Liver (tissue), 9 donors: ENCODE measurements around the gene COLEC11. TPM values are rescaled to one million over a fixed set of nuclear protein-coding genes. Genes with fewer than 3 reads are reported as not detected.

ENCODE experiments used
- DNase-seq: peaks from one replicate; pipeline ENCODE4 v3.0.0-alpha.2; 2017; ENCODE audit warnings: low spot score
- H3K27ac ChIP-seq, 2 donors: one replicate each; pipeline ENCODE4 v1.7.0; 2013; ENCODE audit warnings: inconsistent platforms in 2 of 2, low read length in 2 of 2, control low read depth in 1 of 2, low read depth in 1 of 2, mild to moderate bottlenecking in 1 of 2
- H3K27me3 ChIP-seq, 4 donors: one replicate each; pipeline versions ENCODE4 v1.6.1 to v1.7.0; 2013; ENCODE audit warnings: low read length in 3 of 4, inconsistent platforms in 1 of 4, mild to moderate bottlenecking in 1 of 4, moderate library complexity in 1 of 4; ENCODE audit not compliant: control insufficient read depth in 4 of 4, insufficient read depth in 4 of 4
- H3K36me3 ChIP-seq, 4 donors: one replicate each; pipeline versions ENCODE4 v1.6.1 to v1.7.0; 2013; ENCODE audit warnings: low read length in 3 of 4, mild to moderate bottlenecking in 3 of 4, low read depth in 1 of 4, moderate library complexity in 1 of 4; ENCODE audit not compliant: control insufficient read depth in 4 of 4, insufficient read depth in 3 of 4
- H3K4me1 ChIP-seq, 4 donors: one replicate each; pipeline versions ENCODE4 v1.6.1 to v1.7.0; 2013; ENCODE audit warnings: low read length in 3 of 4, mild to moderate bottlenecking in 3 of 4, moderate library complexity in 1 of 4; ENCODE audit not compliant: control insufficient read depth in 4 of 4, insufficient read depth in 4 of 4
- H3K4me3 ChIP-seq, 3 donors: one replicate each; pipeline versions ENCODE4 v1.6.1 to v1.7.0; 2013; ENCODE audit warnings: low read length in 3 of 3, control low read depth in 1 of 3, low read depth in 1 of 3, mild to moderate bottlenecking in 1 of 3
- H3K9ac ChIP-seq, 2 donors: one replicate each; pipeline ENCODE4 v1.7.0; 2013; ENCODE audit warnings: low read length in 2 of 2, mild to moderate bottlenecking in 2 of 2, moderate library complexity in 2 of 2, control low read depth in 1 of 2, low read depth in 1 of 2
- H3K9me3 ChIP-seq, 4 donors: one replicate each; pipeline versions ENCODE4 v1.6.1 to v1.7.0; 2013; ENCODE audit warnings: low read length in 3 of 4; ENCODE audit not compliant: control insufficient read depth in 4 of 4
- ATF3 ChIP-seq: IDR thresholded peaks from 2 replicates; pipeline ENCODE4 v1.6.1; 2016; ENCODE audit warnings: antibody characterized with exemption
- CTCF ChIP-seq: fragments of 150-350 bp; IDR thresholded peaks from 2 replicates; pipeline ENCODE4 v1.5.1; 2017; ENCODE audit warnings: improper control_type of control experiment, low read depth, low read length; ENCODE audit not compliant: missing input control
- EGR1 ChIP-seq, 2 donors: IDR thresholded peaks; 2 replicates each; pipeline ENCODE4 v1.6.1; 2016 to 2018; ENCODE audit warnings: antibody characterized with exemption in 2 of 2, low read depth in 2 of 2
- FOXA1 ChIP-seq: IDR thresholded peaks from 2 replicates; pipeline ENCODE4 v1.6.1; 2016; ENCODE audit warnings: antibody characterized with exemption
- FOXA2 ChIP-seq: IDR thresholded peaks from 2 replicates; pipeline ENCODE4 v1.6.1; 2016; ENCODE audit warnings: antibody characterized with exemption
- HNF4A ChIP-seq, 2 donors: conservative IDR thresholded peaks; 2 replicates each; pipeline ENCODE4 v1.6.1; 2016; ENCODE audit warnings: antibody characterized with exemption in 2 of 2, mild to moderate bottlenecking in 2 of 2
- HNF4G ChIP-seq: IDR thresholded peaks from 2 replicates; pipeline ENCODE4 v1.6.1; 2016; ENCODE audit warnings: antibody characterized with exemption
- JUND ChIP-seq, 2 donors: IDR thresholded peaks; 2 replicates each; pipeline ENCODE4 v1.6.1; 2016; ENCODE audit warnings: antibody characterized with exemption in 2 of 2
- MAX ChIP-seq: IDR thresholded peaks from 2 replicates; pipeline ENCODE4 v1.6.1; 2016; ENCODE audit warnings: antibody characterized with exemption
- NR2F2 ChIP-seq: IDR thresholded peaks from 2 replicates; pipeline ENCODE4 v1.6.1; 2016; ENCODE audit warnings: antibody characterized with exemption
- RAD21 ChIP-seq, 2 donors: IDR thresholded peaks; 2 replicates each; pipeline ENCODE4 v1.6.1; 2016; ENCODE audit warnings: antibody characterized with exemption in 2 of 2, mild to moderate bottlenecking in 2 of 2
- REST ChIP-seq: IDR thresholded peaks from 2 replicates; pipeline ENCODE4 v1.6.1; 2016; ENCODE audit warnings: antibody characterized with exemption, mild to moderate bottlenecking
- RXRA ChIP-seq, 2 donors: IDR thresholded peaks; 2 replicates each; pipeline ENCODE4 v1.6.1; 2017 to 2018; ENCODE audit warnings: antibody characterized with exemption in 2 of 2, mild to moderate bottlenecking in 1 of 2
- SP1 ChIP-seq: IDR thresholded peaks from 2 replicates; pipeline ENCODE4 v1.6.1; 2018; ENCODE audit warnings: antibody characterized with exemption, mild to moderate bottlenecking
- TAF1 ChIP-seq: conservative IDR thresholded peaks from 2 replicates; pipeline ENCODE4 v1.6.1; 2016; ENCODE audit warnings: antibody characterized with exemption, mild to moderate bottlenecking
- YY1 ChIP-seq: IDR thresholded peaks from 2 replicates; pipeline ENCODE4 v1.6.1; 2016; ENCODE audit warnings: antibody characterized with exemption, mild to moderate bottlenecking
- ZBTB33 ChIP-seq: IDR thresholded peaks from 2 replicates; pipeline ENCODE4 v1.6.1; 2016; ENCODE audit warnings: antibody characterized with exemption
- WGBS: extraction: QIAGEN DNeasy Blood & Tissue Kit; methylation state at CpG from one replicate; pipeline ENCODE4 v1.1.7; 2013; 5-methylcytosine and 5-hydroxymethylcytosine counted together
- polyA plus RNA-seq, 2 donors: library from polyadenylated mRNA; stranded (reverse) in 1 of 2; unstranded in 1 of 2; fragments of 200-250 nt in 1 of 2; fragments of >200 nt in 1 of 2; fragmentation: Nextera tagmentation in 1 of 2; extraction: Ambion mirVana in 1 of 2; gene quantifications; one replicate each; pipeline versions ENCODE4 v1.2.1 to v1.2.3, GENCODE V29; 2013 to 2015
- total RNA-seq, 2 donors: library from RNA; depleted of rRNA; stranded (reverse); fragments of >200 nt; gene quantifications; one replicate each; pipeline ENCODE4 v1.2.3, GENCODE V29; 2014
- donor health status: healthy.
- donor health status: healthy.
- donor health status: healthy.
- donor health status: healthy.
- donor health status: healthy.

The COLEC11 gene
- total and polyA plus RNA-seq, 4 donors = 31.0 to 100 (median 70.9) TPM

GRCh38 chr2:3666613-3666975 is 71.7 kb downstream of the COLEC11 start (continued):
- TF ChIP-seq ZBTB33 = no peak

GRCh38 chr2:3667151-3667631 is 72.3 kb downstream of the COLEC11 start:
- 85% methylated on average over 23 of the region's 23 CpGs for WGBS
- H3K9ac ChIP-seq = no peak overlapping the region
- no peak overlapping the region for H3K27ac ChIP-seq
- no peaks in the 10 kb centered on the region for H3K27me3 ChIP-seq
- H3K4me1 ChIP-seq = no peaks in the 10 kb centered on the region
- TF ChIP-seq FOXA2 (no peak), EGR1 (IDR thresholded peaks at IDR 0.05; ENCODE audit: low read depth in 2 of 2) (no peak), RXRA (IDR thresholded peaks at IDR 0.05) (no peak), ATF3 (no peak), MAX (no peak), HNF4G (no peak), SP1 (no peak), RAD21 (IDR thresholded peaks at IDR 0.05) (no peak), CTCF (no peak), YY1 (no peak), REST (no peak), NR2F2 (no peak)
- no peak overlapping the region for H3K4me3 ChIP-seq
- H3K36me3 ChIP-seq = no peaks in the 10 kb centered on the region
- no peaks in the 10 kb centered on the region for H3K9me3 ChIP-seq
- DNase-seq = no peak

- DNase-seq = no peak
- WGBS = 86% methylated on average over 8 of the region's 8 CpGs
- Histone ChIP-seq H3K4me1 (no peaks in the 10 kb centered on the region), H3K27ac (no peak overlapping the region), H3K36me3 (no peaks in the 10 kb centered on the region), H3K4me3 (no peak overlapping the region), H3K9me3 (no peaks in the 10 kb centered on the region), H3K9ac (no peak overlapping the region), H3K27me3 (no peaks in the 10 kb centered on the region)
- TF ChIP-seq EGR1 (IDR thresholded peaks at IDR 0.05; ENCODE audit: low read depth in 2 of 2) (no peak), RAD21 (IDR thresholded peaks at IDR 0.05) (no peak), REST (no peak), JUND (IDR thresholded peaks at IDR 0.05) (no peak), FOXA2 (no peak), TAF1 (no peak), NR2F2 (no peak), ZBTB33 (no peak), YY1 (no peak), SP1 (no peak), HNF4A (conservative IDR thresholded peaks at IDR 0.05) (no peak), FOXA1 (no peak), RXRA (IDR thresholded peaks at IDR 0.05) (no peak)
Observed at GRCh38 chr2:3669656-3670055, 74.7 kb downstream of the COLEC11 start.
